Raji (cell line): ENCODE measurements around the gene ZBTB43.

Experiments used
- POLR2A ChIP-seq: IDR thresholded peaks from 2 replicates; pipeline ENCODE4 v1.6.1; 2011; ENCODE audit warnings: low read depth, low read length, control low read depth; ENCODE audit not compliant: insufficient read depth

ZBTB43 gene

GRCh38 chr9:126783949-126784348 is 20.9 kb upstream of the ZBTB43 start:
- no peak for TF ChIP-seq POLR2A

DNA sequence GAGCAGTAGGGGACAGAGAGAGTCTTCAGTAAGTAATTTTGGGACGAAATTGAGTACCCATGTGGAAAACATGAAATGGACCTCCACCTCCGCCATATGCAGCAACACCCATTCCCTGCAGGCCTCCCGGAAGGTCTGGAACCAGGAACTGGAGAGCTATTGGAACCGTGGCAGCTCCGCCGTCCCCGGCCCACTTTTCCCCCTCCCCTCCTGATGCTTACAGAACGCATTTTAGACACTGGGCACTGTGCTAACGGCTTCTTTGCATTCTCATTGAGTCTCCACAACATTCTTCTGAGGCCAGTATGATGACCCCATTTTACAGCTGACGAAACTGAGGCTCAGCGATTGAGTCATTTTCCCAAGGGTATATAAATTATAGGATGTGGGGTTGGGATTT is 20.4 kb upstream of the ZBTB43 start:
- TF ChIP-seq POLR2A, result no peak

GRCh38 chr9:126788046-126788445 is 16.8 kb upstream of the ZBTB43 start:
- no peak for TF ChIP-seq POLR2A

DNA sequence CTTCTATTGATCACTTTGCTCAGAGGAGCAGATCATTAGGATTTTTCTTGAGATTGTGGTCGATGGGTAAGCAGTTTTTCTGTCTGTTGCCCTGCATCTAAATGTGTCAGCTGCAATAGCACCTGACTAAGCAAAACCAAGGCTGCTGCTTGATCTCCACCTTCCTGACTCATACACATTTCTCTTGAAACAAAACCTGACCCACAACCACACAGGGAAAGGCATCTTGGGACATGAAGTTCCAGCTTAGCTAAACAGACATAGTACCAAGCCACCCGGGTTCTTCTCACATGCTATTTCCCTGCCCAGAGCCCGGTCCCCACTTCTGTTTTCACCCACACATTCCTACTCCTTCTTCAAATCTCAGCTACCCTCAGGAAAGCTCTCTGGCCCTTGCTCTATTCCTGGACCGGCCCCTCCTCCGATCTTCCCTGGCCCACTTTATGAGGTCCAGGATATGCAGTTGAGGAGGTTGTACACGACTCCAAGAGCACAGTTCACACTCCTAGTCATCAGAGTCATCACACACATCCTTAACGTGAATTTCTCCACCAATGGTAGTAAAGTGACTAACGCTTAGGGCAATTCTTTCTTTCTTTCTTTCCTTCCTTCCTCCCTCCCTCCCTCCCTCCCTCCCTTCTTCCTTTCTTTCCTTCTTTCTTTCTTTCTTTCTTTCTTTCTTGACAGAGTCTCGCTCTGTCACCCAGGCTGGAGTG is 16.0 kb upstream of the ZBTB43 start:
- TF ChIP-seq POLR2A, result no peak

GRCh38 chr9:126790561-126790960 is 14.3 kb upstream of the ZBTB43 start:
- TF ChIP-seq POLR2A, result no peak

GRCh38 chr9:126791406-126792230 is 13.2 kb upstream of the ZBTB43 start:
- TF ChIP-seq POLR2A, result no peak

DNA sequence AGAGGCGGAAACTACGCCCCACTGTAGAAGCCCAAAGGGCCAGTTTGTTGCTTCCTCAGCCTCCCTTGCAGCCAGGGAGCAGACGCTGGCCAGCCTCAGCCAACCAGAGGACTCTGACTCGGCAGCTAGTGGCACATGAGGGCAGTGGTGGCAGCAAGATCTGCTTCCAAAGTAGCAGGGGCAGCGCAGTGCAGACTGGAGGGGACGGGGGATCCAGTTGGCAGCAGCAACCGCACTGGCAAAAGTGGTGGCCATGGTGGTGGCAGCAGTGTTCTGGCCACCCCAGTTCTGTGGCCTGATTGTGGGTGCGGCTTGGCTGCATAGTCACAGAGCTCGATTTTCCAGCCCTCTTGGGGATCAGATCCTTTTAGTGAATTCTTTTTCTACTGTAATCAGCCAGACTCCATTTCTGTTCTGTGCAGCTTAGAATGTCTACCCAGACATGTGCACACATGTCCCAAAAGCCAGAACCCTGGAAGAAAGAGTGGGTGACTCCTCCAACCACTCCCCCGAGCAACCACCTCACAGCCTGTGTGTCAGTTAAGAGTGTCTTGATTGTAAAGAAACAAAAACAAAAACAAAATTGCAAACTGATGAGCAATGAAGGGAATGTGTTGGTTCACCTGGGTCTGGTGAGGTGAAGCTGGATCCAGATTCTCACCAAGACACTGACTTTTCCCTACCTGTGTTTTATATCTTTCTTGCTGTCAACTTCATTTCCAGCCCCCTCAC is 11.0 kb upstream of the ZBTB43 start:
- TF ChIP-seq POLR2A, result no peak

DNA sequence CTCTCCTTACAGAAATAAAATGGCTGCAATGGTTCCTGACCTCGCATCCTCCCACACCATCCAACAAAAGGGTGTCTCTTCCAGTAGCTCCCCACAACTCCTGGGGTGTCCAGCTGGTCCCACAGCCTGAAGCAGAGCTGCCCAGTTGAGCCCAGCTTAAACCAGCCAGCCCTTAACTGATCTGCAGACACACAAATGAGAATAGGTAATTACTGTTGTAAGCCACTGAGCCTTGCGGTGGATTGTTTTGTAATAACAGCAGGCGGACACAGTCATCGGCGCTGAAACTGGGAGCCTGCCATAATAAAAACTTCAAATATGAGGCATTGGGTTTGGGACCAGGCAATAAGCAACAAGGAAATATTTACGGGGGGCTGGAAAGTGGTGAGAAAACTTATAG is 10.4 kb upstream of the ZBTB43 start:
- no peak for TF ChIP-seq POLR2A

DNA sequence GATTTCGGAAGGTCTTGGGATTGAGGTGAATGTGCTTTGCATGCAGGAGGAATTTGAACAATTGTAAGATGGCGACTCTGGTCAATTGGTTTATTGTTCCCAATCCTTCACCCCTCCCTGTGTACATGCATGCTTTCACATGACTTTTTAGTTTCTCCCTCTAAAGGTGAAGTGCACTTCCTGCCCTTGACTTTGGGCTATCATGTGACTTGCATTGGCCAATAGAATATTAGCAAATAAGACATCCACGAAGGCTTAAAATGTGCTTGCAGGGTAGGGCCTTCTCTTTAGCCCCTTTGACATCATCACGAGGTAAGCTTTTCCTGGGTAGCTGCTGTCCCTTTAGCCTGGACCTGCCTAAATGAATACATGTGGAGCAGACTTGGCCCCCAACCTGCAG is 8.1 kb upstream of the ZBTB43 start:
- TF ChIP-seq POLR2A, result no peak

- TF ChIP-seq POLR2A, result no peak
Observed at GRCh38 chr9:126797903-126798302, 6.9 kb upstream of the ZBTB43 start.

- TF ChIP-seq POLR2A, result no peak
Observed at GRCh38 chr9:126799034-126799433, 5.8 kb upstream of the ZBTB43 start.

GRCh38 chr9:126802318-126803059 is 2.4 kb upstream of the ZBTB43 start:
- no peak for TF ChIP-seq POLR2A

GRCh38 chr9:126804198-126804695 is 593 bp upstream of the ZBTB43 start:
- no peak for TF ChIP-seq POLR2A

DNA sequence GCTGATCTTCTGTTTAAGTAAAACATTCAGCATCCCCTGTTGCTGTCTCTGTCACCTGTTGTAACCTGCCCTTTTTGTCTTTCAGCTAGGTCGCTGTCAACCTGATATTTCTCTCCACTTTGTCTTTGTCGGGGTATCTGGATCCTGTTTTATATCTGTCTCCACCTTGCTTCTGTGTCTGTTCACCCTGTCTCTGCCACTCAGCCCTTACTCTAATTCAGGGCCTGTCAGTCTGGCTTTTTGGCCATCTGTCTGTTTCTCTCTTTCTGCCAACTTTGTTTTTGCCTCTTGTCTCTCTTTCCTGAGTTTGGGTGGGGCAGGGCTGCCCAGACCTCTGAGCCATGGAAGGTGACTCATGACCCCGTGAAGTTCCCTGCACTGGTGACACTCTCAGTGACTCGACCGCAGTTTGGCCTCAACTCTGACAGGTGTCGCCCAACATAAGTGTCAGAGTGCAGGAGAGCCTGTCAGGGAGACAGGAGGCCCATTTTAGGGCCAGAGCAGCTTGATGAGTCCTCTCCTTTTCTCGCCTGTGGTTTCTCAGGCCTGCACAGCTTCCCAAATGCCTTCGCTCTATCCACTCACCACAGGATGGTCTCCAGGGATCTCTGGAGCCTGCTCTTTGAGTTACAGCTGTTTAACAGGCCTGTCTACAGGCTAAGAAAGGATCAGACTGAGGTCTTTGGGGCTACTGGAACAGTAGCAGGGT is 868 bp downstream of the ZBTB43 start:
- TF ChIP-seq POLR2A, result no peak
